HG02970 (cell line): Measurements from ENCODE around the gene ASCC1.
"Not testable (repeated sequence)": the region's sequence is repeated elsewhere in the genome, so short reads cannot be mapped to it uniquely, and the experiment has no call there.

ENCODE experiments used
- ATAC-seq: cut with Tn5 transposase; IDR thresholded peaks from one replicate; pipeline ENCODE4 v1.9.1; 2021; ENCODE audit warnings: mild to moderate bottlenecking, moderate library complexity, moderate number of reproducible peaks; ENCODE audit not compliant: unreplicated experiment, low FRiP score

Gene ASCC1

DNA sequence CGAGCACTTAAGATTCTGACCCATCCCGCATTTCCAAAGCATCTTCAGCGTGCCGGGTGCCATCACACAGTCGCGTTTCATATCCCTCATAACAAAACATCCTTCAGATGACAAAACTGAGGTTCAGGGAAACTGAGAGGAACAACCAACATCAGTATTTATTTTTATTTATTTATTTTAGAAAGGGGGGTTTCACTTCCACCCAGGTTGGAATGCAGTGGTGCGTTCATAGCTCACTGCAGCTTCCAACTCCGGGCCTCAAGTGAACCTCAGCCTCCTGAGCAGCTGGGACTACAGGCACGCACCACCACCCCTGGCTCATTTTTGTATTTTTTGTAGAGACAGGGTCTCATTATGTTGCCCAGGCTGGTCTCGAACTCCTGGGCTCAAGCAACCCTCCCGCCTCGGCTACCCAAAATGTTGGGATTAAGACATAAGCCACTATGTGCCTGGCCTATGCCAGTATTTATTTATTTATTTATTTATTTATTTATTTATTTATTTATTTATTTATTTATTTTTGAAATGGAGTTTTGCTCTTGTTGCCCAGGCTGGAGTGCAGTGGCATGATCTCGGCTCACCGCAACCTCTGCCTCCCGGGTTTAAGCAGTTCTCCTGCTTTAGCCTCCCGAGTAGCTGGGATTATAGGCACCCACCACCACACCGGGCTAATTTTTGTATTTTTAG, 33.2 kb upstream of the ASCC1 start:
- ATAC-seq: not testable (repeated sequence)

GRCh38 chr10:72248468-72249151, 32.5 kb upstream of the ASCC1 start:
- ATAC-seq: peak; percentile 75

GRCh38 chr10:72245949-72246525, 30.0 kb upstream of the ASCC1 start:
- no peak for ATAC-seq

DNA sequence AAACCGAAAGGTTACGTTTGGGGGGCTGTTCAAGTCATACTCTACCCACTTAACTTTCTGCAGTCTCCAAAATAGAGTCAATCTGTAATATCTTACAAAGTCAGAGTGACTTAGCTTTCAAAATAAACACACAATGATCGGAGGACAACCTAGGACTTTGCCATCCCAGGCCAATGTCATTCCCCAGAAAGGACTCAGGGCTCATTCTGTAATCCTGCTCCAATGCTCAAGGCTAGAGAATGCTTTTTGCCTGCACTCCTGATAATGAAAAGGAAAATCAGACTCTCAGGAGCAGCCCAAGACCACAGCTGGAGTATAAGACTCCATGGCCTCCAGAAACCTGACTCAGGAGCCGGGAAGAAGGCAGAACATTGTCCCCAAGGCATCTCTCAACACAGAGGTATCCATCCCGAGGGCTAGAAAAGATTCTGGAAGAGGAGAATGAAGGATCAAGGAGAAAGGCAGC, 28.5 kb upstream of the ASCC1 start:
- ATAC-seq: no peak

DNA sequence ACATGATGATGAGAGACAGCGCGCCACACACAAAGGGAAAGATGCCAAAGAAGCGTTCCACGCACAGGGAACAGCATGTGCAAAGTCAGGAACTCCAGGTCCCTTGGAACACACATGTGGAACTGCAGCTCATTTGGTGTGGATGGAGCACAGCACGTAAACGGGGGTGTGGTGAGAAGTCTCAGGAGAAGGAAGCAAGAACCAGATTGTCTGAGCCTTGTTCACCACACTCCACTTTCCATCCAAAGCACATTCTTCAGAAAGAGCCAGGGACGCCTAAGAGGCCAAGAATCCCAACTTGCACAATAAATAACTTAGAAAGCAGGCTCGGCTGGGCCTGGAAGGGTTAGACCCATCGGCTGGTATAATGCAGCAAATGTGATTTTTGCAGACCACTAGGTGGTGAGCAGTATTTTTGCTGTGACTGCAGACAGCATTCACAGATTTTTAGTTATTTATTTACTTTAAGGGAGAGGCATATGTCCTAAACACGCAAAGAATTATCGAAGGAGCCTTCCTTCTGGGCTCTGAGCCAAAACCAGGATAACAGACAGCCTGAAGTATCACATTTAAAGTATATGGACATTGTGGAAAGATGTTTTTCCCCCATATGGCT, 27.9 kb upstream of the ASCC1 start:
- no peak for ATAC-seq

DNA sequence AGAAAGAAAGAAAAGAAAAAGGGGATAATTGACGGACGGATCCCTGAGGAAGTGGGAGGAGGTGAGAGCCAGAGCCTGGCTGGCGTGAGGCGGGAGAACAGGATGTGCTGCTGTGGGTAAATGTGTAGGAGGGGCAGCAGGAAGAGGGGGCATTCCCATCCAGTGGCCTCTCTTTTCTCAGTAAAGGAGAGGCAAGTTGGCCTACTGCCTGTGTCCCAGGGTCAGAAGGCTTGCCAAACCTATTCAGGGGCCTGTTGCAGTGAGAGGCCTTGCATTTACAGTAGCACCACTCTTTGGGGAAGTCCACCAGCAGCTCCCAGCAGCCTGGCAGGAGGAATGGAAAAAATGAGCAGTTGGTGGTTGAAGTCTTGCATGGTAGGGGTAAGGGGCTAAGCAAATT, 26.6 kb upstream of the ASCC1 start:
- no peak for ATAC-seq

DNA sequence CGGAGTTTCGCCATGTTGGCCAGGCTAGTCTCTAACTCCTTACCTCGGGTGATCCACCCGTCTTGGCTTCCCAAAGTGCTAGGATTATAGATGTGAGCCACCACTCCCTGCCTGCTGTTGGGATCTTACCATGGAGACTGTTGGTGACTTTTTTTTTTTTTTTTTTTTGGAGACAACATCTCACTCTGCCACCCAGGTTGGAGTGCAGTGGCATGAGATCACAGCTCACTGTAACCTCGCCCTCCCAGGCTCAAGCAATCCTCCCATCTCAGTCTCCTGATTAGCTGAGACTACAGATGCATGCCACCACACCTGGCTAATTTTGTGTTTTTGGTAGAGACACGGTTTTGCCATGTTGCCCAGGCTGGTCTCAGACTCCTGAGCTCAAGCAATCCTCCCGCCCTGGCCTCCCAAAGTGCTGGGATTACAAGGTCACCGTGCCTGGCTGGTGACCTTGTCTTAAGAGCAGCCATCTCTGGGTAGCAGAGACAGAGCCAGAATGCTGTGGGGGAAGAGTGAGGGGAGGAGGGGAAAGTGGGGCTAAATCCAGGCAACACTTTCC, 25.7 kb upstream of the ASCC1 start:
- ATAC-seq: no peak

GRCh38 chr10:72240371-72240770, 24.3 kb upstream of the ASCC1 start:
- ATAC-seq: no peak

DNA sequence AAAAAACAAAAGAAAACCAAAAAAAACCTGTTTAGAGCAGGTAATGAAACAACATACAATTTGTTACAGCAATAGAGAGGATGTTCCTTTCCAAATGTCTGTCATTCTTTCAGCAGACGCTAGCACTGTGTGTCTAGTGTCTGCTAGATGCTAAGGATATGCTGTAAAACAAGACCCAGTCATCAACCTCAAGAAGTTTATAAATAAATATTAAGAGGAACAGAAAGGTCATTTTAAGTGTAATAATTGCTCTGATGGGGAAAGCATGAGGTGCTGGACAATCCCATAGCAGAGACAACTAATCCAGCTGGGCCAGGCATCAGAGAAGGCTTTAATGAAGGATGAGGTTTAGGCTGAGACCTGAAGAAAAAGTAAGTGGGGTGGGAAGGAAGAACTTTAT, 23.3 kb upstream of the ASCC1 start:
- no peak for ATAC-seq

GRCh38 chr10:72238392-72239175, 22.5 kb upstream of the ASCC1 start:
- no peak for ATAC-seq

GRCh38 chr10:72235544-72236279, 19.6 kb upstream of the ASCC1 start:
- ATAC-seq: no peak

DNA sequence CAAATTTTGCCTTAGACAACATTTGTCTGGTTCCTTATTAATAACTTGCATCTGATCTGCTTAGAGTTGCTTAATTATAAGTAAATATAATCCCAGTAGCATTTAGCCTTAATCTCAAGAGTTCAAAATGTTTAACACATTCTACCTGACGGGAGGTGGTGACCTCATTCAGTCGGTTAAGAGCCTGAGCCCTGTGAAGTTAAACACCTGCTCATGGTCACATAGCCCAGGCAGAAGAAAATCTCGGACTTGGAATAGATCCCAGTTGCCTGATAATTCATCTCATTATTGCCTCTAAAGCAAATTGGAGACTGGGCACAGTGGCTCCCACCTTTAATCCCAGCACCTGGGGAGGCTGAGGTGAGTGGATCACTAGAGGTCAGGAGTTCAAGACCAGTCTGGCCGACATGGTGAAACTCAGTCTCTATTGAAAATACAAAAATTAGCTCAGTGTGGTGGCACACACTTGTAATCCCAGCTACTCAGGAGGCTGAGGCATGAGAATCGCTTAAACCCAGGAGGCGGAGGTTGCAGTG, 18.6 kb upstream of the ASCC1 start:
- no peak for ATAC-seq

DNA sequence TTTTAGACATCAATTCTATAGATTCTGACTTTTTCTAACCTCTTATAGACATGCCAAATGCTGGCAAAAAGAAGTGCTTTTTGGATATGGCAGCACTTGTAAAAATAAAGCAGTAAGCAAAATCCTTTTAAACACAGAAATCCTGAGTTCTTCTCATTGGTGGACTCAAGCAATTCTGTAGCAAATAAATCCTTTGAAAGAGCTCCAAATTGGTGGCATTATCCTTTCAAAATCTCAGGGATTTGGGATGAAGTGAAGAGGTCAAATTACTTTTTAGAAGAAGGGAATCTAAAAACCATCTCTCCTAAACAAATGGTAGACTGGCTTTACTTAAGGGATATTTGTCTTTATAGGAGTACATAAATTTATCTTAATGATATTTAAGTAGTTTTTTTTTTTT, 17.5 kb upstream of the ASCC1 start:
- ATAC-seq: no peak

GRCh38 chr10:72229261-72230251, 13.5 kb upstream of the ASCC1 start:
- ATAC-seq: no peak

DNA sequence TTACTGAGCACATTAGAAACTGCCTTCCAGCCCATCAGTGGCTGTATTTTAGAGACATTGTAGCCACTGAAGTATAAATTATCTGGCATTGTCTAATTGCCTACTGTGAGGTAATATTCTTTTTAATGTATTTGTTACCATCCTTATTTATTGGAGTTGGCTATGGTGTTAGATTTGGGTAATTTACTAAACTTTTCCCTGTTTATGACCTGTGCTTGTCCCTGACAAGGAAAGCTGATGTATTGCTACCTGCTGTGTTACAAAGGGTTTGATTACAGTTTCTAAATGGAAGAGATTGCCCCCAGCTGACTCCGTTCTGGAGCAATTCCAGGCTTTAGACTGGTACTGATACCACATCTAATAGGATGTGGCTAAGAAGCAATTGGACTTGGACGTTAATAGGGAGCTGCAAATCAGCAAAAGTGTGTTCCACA, 12.3 kb upstream of the ASCC1 start:
- ATAC-seq: no peak

GRCh38 chr10:72227826-72228225, 11.8 kb upstream of the ASCC1 start:
- ATAC-seq: no peak

GRCh38 chr10:72226418-72227027, 10.4 kb upstream of the ASCC1 start:
- no peak for ATAC-seq

DNA sequence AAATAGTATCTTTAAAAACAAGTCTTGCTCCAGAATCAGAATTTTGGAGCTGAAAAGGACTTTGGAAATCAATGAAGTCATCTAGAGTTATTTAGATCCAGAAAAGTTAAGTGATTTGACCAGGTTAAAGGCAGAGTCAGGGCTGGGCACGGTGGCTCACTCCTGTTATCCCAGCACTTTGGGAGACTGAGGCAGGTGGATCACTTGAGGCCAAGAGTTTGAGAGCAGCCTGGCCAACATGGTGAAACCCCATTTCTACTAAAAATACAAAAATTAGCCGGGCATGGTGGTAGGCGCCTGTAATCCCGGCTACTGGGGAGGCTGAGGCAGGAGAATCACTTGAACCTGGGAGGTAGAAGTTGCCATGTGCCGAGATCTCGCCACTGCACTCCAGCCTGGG, 8.1 kb upstream of the ASCC1 start:
- not testable (repeated sequence) for ATAC-seq
